HepG2 (cell line): ENCODE data around the gene OR4E2.

Experiments
- ZNF75D ChIP-seq: sonication (generic); formaldehyde crosslinking; IDR thresholded peaks from 2 replicates; pipeline ENCODE4 v1.8.1; 2023; ENCODE audit warnings: missing genetic modification reagents, mild to moderate bottlenecking, borderline replicate concordance
- TF ChIP-seq, protein P1 (sequence below): sonication (generic); formaldehyde crosslinking; IDR thresholded peaks from 2 replicates; pipeline ENCODE4 v1.5.0; 2020; ENCODE audit warnings: mild to moderate bottlenecking, missing genetic modification reagents, moderate library complexity

DNA sequence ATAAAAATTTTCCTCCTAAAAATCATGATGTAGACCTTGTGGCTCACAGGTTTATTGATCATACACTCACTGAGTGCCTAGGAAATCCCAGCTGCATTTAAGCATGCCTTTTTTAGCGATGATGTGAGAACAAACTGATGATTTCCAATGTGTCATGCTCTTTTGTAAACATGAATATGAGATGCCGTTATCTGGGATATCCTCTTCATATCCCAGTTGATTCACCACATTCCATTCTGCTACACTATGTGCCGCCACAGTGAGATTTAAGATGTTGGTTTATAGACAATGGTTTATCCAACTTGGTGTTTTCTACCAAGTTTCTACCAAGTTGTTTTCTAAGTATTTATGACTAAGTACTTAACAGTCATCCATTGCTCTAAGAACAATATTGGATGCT is 14.7 kb downstream of the OR4E2 start:
- TF ChIP-seq, protein P1, sequence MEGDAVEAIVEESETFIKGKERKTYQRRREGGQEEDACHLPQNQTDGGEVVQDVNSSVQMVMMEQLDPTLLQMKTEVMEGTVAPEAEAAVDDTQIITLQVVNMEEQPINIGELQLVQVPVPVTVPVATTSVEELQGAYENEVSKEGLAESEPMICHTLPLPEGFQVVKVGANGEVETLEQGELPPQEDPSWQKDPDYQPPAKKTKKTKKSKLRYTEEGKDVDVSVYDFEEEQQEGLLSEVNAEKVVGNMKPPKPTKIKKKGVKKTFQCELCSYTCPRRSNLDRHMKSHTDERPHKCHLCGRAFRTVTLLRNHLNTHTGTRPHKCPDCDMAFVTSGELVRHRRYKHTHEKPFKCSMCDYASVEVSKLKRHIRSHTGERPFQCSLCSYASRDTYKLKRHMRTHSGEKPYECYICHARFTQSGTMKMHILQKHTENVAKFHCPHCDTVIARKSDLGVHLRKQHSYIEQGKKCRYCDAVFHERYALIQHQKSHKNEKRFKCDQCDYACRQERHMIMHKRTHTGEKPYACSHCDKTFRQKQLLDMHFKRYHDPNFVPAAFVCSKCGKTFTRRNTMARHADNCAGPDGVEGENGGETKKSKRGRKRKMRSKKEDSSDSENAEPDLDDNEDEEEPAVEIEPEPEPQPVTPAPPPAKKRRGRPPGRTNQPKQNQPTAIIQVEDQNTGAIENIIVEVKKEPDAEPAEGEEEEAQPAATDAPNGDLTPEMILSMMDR (CRISPR knock-in tag), result no peak
- TF ChIP-seq ZNF75D (CRISPR knock-in tag), result no peak
